K562 (cell line): ENCODE results near the gene MROH2B. TPM values are rescaled to one million over a fixed set of nuclear protein-coding genes. Genes with fewer than 3 reads are reported as not detected.

Source experiments
- ATAC-seq: fragments of 200-7000 bp; cut with Tn5 transposase; 3 replicates; pipeline ENCODE4 v1.9.1; 2020; ENCODE audit warnings: moderate library complexity
- BruUV-seq: library from RNA; stranded (reverse); fragments of 400-500 nt; replicated peaks from 2 replicates; lab custom pipeline; 2021; lab: Mats Ljungman, UMichigan
- CTCF ChIA-PET: fragments of 300-600 bp; formaldehyde crosslinking; extraction: SDS; loops from one replicate; lab custom pipeline; 2021; ENCODE audit warnings: low intra/inter-chr PET ratio; lab: Yijun Ruan, JAX
- POLR2A ChIA-PET: fragments of 300-600, 350-650 bp; sonication (Branson Sonifier 250); formaldehyde crosslinking; extraction: SDS; loops from one replicate; lab custom pipeline; 2021; ENCODE audit warnings: antibody characterized with exemption, inconsistent platforms; lab: Yijun Ruan, JAX
- DNase-seq, 4 experiments: peaks; one replicate each; pipeline versions ENCODE4 v3.0.0 to v3.0.0-alpha.2; 2011 to 2018; ENCODE audit warnings: low spot score in 3 of 4, mixed read lengths in 3 of 4; ENCODE audit errors: extremely low read depth in 1 of 4
- FAIRE-seq: peaks from 2 replicates; lab custom pipeline; 2011; peaks lifted over from hg19 to GRCh38; lab: Jason Lieb, UNC
- H2AFZ ChIP-seq: 2 replicates; pipeline ENCODE4 v1.6.0; 2011; ENCODE audit warnings: low read depth, low read length, control low read depth, inconsistent platforms
- H3K27ac ChIP-seq: fragments of 200-600 bp; 3 replicates; pipeline ENCODE4 v1.8.0; 2011; ENCODE audit warnings: low read depth, mild to moderate bottlenecking, control low read depth, inconsistent platforms, low read length, moderate library complexity, mixed read lengths; ENCODE audit errors: extremely low read depth
- H3K27me3 ChIP-seq, 2 experiments: fragments of 300-600 bp in 1 of 2; 2 replicates in 1 of 2; 3 replicates in 1 of 2; pipeline versions ENCODE4 v1.6.0 to v1.8.0; 2011; ENCODE audit warnings: inconsistent platforms in 2 of 2, low read length in 2 of 2, mild to moderate bottlenecking in 1 of 2, mixed read lengths in 1 of 2, moderate library complexity in 1 of 2; ENCODE audit not compliant: control insufficient read depth in 2 of 2, insufficient read depth in 2 of 2
- H3K36me3 ChIP-seq: fragments of 300-600 bp; 3 replicates; pipeline ENCODE4 v1.8.0; 2011; ENCODE audit warnings: mild to moderate bottlenecking, low read length, inconsistent platforms; ENCODE audit not compliant: control insufficient read depth, insufficient read depth
- H3K4me1 ChIP-seq, 2 experiments: fragments of 200-600 bp in 1 of 2; replicated peaks in 1 of 2; 2 replicates in 1 of 2; 3 replicates in 1 of 2; pipeline versions ENCODE4 v1.5.1 to v1.8.0; 2011; ENCODE audit warnings: inconsistent platforms in 2 of 2, low read length in 2 of 2, mild to moderate bottlenecking in 1 of 2, mixed read lengths in 1 of 2, moderate library complexity in 1 of 2; ENCODE audit not compliant: control insufficient read depth in 2 of 2, insufficient read depth in 2 of 2
- H3K4me2 ChIP-seq: 2 replicates; pipeline ENCODE4 v1.6.1; 2011; ENCODE audit warnings: low read length, control low read depth, inconsistent platforms, mixed read lengths; ENCODE audit not compliant: insufficient read depth
- H3K4me3 ChIP-seq: fragments of 200-600 bp; sonication (generic), shearing (Covaris generic); 2 replicates; pipeline ENCODE4 v1.5.1; 2016; ENCODE audit warnings: control low read depth, inconsistent platforms
- H3K79me2 ChIP-seq: fragments of 200-600 bp; 3 replicates; pipeline ENCODE4 v1.8.0; 2011; ENCODE audit warnings: low read length, inconsistent platforms; ENCODE audit not compliant: control insufficient read depth, insufficient read depth
- H3K9ac ChIP-seq, 2 experiments: 2 replicates each; pipeline versions ENCODE4 v1.6.0 to v1.6.1; 2011; ENCODE audit warnings: low read depth in 2 of 2, low read length in 2 of 2, control low read depth in 1 of 2, inconsistent platforms in 1 of 2, mild to moderate bottlenecking in 1 of 2, mixed read lengths in 1 of 2; ENCODE audit not compliant: insufficient read depth in 1 of 2
- H3K9me1 ChIP-seq: one replicate; pipeline ENCODE4 v1.6.0; 2011; ENCODE audit warnings: inconsistent platforms, mild to moderate bottlenecking, low read length, moderate library complexity; ENCODE audit not compliant: control insufficient read depth, insufficient read depth
- H3K9me3 ChIP-seq: replicated peaks from 2 replicates; pipeline ENCODE4 v1.5.1; 2011; ENCODE audit warnings: low read depth, low read length, inconsistent platforms; ENCODE audit not compliant: control insufficient read depth, insufficient read depth
- H4K20me1 ChIP-seq: replicated peaks from 2 replicates; pipeline ENCODE4 v1.6.1; 2011; ENCODE audit warnings: low read length, inconsistent platforms, mixed read lengths; ENCODE audit not compliant: control insufficient read depth, insufficient read depth
- CBX2 ChIP-seq: fragments of 200-600 bp; sonication (generic); IDR thresholded peaks from one replicate; pipeline ENCODE4 v1.6.1; 2012; ENCODE audit warnings: mild to moderate bottlenecking, low read length, inconsistent platforms; ENCODE audit not compliant: insufficient read depth, poor library complexity, severe bottlenecking
- CHCHD3 ChIP-seq: fragments of 250-450 bp; sonication (Bioruptor Pico); IDR thresholded peaks from 2 replicates; pipeline ENCODE4 v2.1.2; 2022; ENCODE audit warnings: mild to moderate bottlenecking
- FOXK1 ChIP-seq: sonication (generic); formaldehyde crosslinking; IDR thresholded peaks from 2 replicates; pipeline ENCODE4 v1.8.0; 2022; ENCODE audit warnings: missing genetic modification reagents, mild to moderate bottlenecking, borderline replicate concordance
- LCOR ChIP-seq: sonication (generic); formaldehyde crosslinking; IDR thresholded peaks from 2 replicates; pipeline ENCODE4 v1.8.0; 2022; ENCODE audit warnings: mild to moderate bottlenecking, missing genetic modification reagents
- MYNN ChIP-seq, 2 experiments: sonication (generic); formaldehyde crosslinking in 1 of 2; IDR thresholded peaks; 2 replicates each; pipeline versions ENCODE4 v1.5.0 to v1.6.1; 2016 to 2020; ENCODE audit warnings: antibody characterized with exemption in 1 of 2, missing genetic modification reagents in 1 of 2
- PHTF2 ChIP-seq: fragments of 250-450 bp; sonication (Bioruptor Pico); IDR thresholded peaks from 2 replicates; pipeline ENCODE4 v1.5.0; 2021; ENCODE audit warnings: mild to moderate bottlenecking
- RUNX1 ChIP-seq: sonication (generic); IDR thresholded peaks from 2 replicates; pipeline ENCODE4 v1.6.1; 2016; ENCODE audit warnings: antibody characterized with exemption, low read depth
- YY1 ChIP-seq, 3 experiments: IDR thresholded peaks; 2 replicates each; pipeline ENCODE4 v1.6.1; 2011; ENCODE audit warnings: low read length in 2 of 3, mild to moderate bottlenecking in 2 of 3, moderate library complexity in 2 of 3, borderline replicate concordance in 1 of 3, control low read depth in 1 of 3, low read depth in 1 of 3; ENCODE audit not compliant: insufficient read depth in 3 of 3, insufficient replicate concordance in 2 of 3, control insufficient read depth in 1 of 3, insufficient read length in 1 of 3; ENCODE audit errors: extremely low read depth in 1 of 3
- ZNF436 ChIP-seq: fragments of 250-450, 450-650 bp; sonication (Bioruptor Pico); formaldehyde crosslinking; IDR thresholded peaks from 2 replicates; pipeline ENCODE4 v1.7.0; 2020; ENCODE audit warnings: mild to moderate bottlenecking
- ZNF583 ChIP-seq: fragments of 250-450 bp; sonication (Bioruptor Pico); IDR thresholded peaks from 2 replicates; pipeline ENCODE4 v1.4.0; 2020
- WGBS: fragments of 100-300 bp; shearing (Covaris generic); methylation state at CpG from one replicate; pipeline ENCODE4 v1.1.6; 2016; ENCODE audit warnings: low coverage, mixed read lengths; ENCODE audit not compliant: insufficient coverage; ENCODE audit errors: missing lambda C conversion rate; 5-methylcytosine and 5-hydroxymethylcytosine counted together
- in situ Hi-C: fragments of 300-500 bp; cut with MboI; formaldehyde crosslinking; loops from 4 replicates; pipeline ENCODE4 v1.15.0; 2018; ENCODE audit warnings: inconsistent platforms, mixed read lengths
- intact Hi-C: fragments of 100-400 bp; cut with micrococcal nuclease; formaldehyde crosslinking; loops from 2 replicates; pipeline ENCODE4 v1.14.2; 2022
- polyA plus RNA-seq, 8 experiments: library from polyadenylated mRNA; depleted of rRNA in 4 of 8; stranded (reverse) in 5 of 8; unstranded in 3 of 8; fragments of >200 nt; fragmentation: Nextera tagmentation in 2 of 8; fragmentation: Illumina TruSeq in 1 of 8; extraction: Ambion mirVana in 2 of 8; extraction: Trizol in 1 of 8; gene quantifications; 2 replicates each; pipeline versions ENCODE4 v1.2.1 to v1.2.3, GENCODE V29; 2011 to 2014; ENCODE audit warnings: inconsistent platforms in 1 of 8, missing spikeins in 1 of 8
- total RNA-seq, 7 experiments: library from RNA; depleted of rRNA in 6 of 7; stranded (reverse); fragments of >200 nt in 6 of 7; fragmentation: Illumina TruSeq in 2 of 7; extraction: Trizol in 2 of 7; gene quantifications; 2 replicates each; pipeline versions ENCODE4 v1.2.1 to v1.2.3, GENCODE V29; 2011 to 2021; ENCODE audit warnings: low replicate concordance in 1 of 7
- TF ChIP-seq, protein P1 (sequence below): fragments of 450-650 bp; formaldehyde crosslinking; IDR thresholded peaks from 2 replicates; pipeline ENCODE4 v1.4.0; 2022; ENCODE audit warnings: missing genetic modification characterization
- TF ChIP-seq, protein P2 (sequence below): sonication (generic); formaldehyde crosslinking; IDR thresholded peaks from 2 replicates; pipeline ENCODE4 v1.4.0; 2020; ENCODE audit warnings: mild to moderate bottlenecking, missing genetic modification reagents

MROH2B gene
- total and polyA plus RNA-seq, 9 of the 15 experiments (the other 6 are each of a cell fraction or from before 2014, with no cell fraction given) = not detected

DNA sequence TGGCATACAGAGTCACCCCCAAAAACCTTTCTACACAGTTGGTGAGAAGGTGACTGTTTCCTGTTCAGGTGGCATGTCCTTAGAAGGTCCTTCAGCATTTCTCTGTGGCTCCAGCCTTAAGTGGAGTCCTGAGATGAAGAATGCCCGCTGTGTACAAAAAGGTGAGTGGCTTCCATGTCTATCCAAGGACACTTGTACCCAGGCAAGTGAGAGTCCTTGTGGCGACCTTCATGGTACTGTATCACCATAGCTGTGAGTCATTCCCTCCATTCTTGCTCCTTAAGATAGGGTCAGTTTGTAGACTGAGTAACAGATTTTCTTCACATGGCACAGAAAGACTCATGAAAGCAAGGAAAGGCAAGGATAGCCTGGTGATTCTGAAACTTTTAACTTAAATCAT is 98.7 kb downstream of the MROH2B start:
- Histone ChIP-seq H3K79me2 (no peaks in the 10 kb centered on the region), H3K36me3 (no peaks in the 10 kb centered on the region), H3K9me3 (no peaks in the 10 kb centered on the region), H2AFZ (no peak overlapping the region), H3K4me2 (no peak overlapping the region), H3K27me3 (no peaks in the 10 kb centered on the region), H3K9ac (no peak overlapping the region), H3K4me3 (no peak overlapping the region), H3K9me1 (no peaks in the 10 kb centered on the region), H3K27ac (no peak overlapping the region), H3K4me1 (no peaks in the 10 kb centered on the region), H4K20me1 (no peaks in the 10 kb centered on the region)
- CTCF ChIA-PET = no interaction called here
- in situ Hi-C loops = no loop called here
- DNase-seq = no peak
- FAIRE-seq = no peak
- POLR2A ChIA-PET = no interaction called here
- no peak for ATAC-seq
- TF ChIP-seq YY1 (IDR thresholded peaks at IDR 0.05; ENCODE audit: borderline replicate concordance in 1 of 3, control insufficient read depth in 1 of 3, extremely low read depth in 1 of 3, insufficient read depth in 3 of 3, insufficient read length in 1 of 3, insufficient replicate concordance in 2 of 3, low read depth in 1 of 3, low read length in 2 of 3) = no peak
- TF ChIP-seq, protein P1, sequence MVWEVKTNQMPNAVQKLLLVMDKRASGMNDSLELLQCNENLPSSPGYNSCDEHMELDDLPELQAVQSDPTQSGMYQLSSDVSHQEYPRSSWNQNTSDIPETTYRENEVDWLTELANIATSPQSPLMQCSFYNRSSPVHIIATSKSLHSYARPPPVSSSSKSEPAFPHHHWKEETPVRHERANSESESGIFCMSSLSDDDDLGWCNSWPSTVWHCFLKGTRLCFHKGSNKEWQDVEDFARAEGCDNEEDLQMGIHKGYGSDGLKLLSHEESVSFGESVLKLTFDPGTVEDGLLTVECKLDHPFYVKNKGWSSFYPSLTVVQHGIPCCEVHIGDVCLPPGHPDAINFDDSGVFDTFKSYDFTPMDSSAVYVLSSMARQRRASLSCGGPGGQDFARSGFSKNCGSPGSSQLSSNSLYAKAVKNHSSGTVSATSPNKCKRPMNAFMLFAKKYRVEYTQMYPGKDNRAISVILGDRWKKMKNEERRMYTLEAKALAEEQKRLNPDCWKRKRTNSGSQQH = no peak
- TF ChIP-seq MYNN (IDR thresholded peaks at IDR 0.05) = no peak
- TF ChIP-seq MYNN (CRISPR knock-in tag; IDR thresholded peaks at IDR 0.05) = no peak
- TF ChIP-seq FOXK1 (CRISPR knock-in tag) = no peak
- TF ChIP-seq PHTF2 (CRISPR knock-in tag) = no peak
- no peak for TF ChIP-seq ZNF436 (CRISPR knock-in tag)
- TF ChIP-seq, protein P2, sequence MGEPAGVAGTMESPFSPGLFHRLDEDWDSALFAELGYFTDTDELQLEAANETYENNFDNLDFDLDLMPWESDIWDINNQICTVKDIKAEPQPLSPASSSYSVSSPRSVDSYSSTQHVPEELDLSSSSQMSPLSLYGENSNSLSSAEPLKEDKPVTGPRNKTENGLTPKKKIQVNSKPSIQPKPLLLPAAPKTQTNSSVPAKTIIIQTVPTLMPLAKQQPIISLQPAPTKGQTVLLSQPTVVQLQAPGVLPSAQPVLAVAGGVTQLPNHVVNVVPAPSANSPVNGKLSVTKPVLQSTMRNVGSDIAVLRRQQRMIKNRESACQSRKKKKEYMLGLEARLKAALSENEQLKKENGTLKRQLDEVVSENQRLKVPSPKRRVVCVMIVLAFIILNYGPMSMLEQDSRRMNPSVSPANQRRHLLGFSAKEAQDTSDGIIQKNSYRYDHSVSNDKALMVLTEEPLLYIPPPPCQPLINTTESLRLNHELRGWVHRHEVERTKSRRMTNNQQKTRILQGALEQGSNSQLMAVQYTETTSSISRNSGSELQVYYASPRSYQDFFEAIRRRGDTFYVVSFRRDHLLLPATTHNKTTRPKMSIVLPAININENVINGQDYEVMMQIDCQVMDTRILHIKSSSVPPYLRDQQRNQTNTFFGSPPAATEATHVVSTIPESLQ (CRISPR knock-in tag) = no peak
- no peak for TF ChIP-seq LCOR
- TF ChIP-seq RUNX1 = no peak
- no peak for TF ChIP-seq CBX2
- no peak for TF ChIP-seq ZNF583 (CRISPR knock-in tag)
- no peak for TF ChIP-seq CHCHD3 (CRISPR knock-in tag)
- intact Hi-C loops = no loop called here
- no TSS peak for BruUV-seq
- WGBS = 0% methylated on average over 2 of the region's 2 CpGs
